GM12873 (cell line): ENCODE measurements around the gene HOMEZ.

ENCODE experiments used
- CTCF ChIP-seq: IDR thresholded peaks from 2 replicates; pipeline ENCODE4 v1.5.1; 2012; ENCODE audit warnings: low read depth, mild to moderate bottlenecking, moderate library complexity, low read length, control low read depth; ENCODE audit not compliant: insufficient read depth; ENCODE audit errors: missing control alignments

The HOMEZ gene

GRCh38 chr14:23228812-23229211 lies 57.1 kb downstream of the HOMEZ start:
- no peak for TF ChIP-seq CTCF

GRCh38 chr14:23227566-23227965 lies 58.4 kb downstream of the HOMEZ start:
- TF ChIP-seq CTCF: no peak
